ENCODE data around the gene STK33. TPM values are rescaled to one million over a fixed set of nuclear protein-coding genes. Genes with fewer than 3 reads are reported as not detected.

Gene STK33
- total and polyA plus RNA-seq, 2 donors (not counting 1 experiment from before 2014, with no cell fraction given): 1.7 to 3.3 TPM

- no peaks in the 10 kb centered on the region for H4K20me1 ChIP-seq (ENCODE audit: control insufficient read depth, extremely low read depth, insufficient read depth, low read length)
- H3K27ac ChIP-seq (ENCODE audit: insufficient read depth, low read length): no peak overlapping the region
- H3K9me3 ChIP-seq (ENCODE audit: control insufficient read depth, insufficient read depth, low read depth, low read length): no peaks in the 10 kb centered on the region
- peaks cover 2% of the 10 kb centered on the region for H3K36me3 ChIP-seq (ENCODE audit: control insufficient read depth, insufficient read depth, low read length)
- no peaks in the 10 kb centered on the region for H3K4me1 ChIP-seq (ENCODE audit: control insufficient read depth, extremely low read depth, insufficient read depth, low read length)
- H3K9ac ChIP-seq (ENCODE audit: insufficient read depth, low read length): no peak overlapping the region
- DNase-seq (ENCODE audit: low read depth in 2 of 2): no peak
- no peaks in the 10 kb centered on the region for H3K27me3 ChIP-seq (ENCODE audit: control insufficient read depth, insufficient read depth, low read length)
- no peak overlapping the region for H3K4me2 ChIP-seq (ENCODE audit: extremely low read depth, insufficient read depth, low read length)
- H2AFZ ChIP-seq (ENCODE audit: low read length): no peak overlapping the region
- TF ChIP-seq CTCF (conservative IDR thresholded peaks at IDR 0.05 in 1 of 2, IDR thresholded peaks at IDR 0.05 in 1 of 2; ENCODE audit: low read depth in 1 of 2, low read length in 2 of 2) (no peak), EZH2 (IDR thresholded peaks at IDR 0.05; ENCODE audit: low read length, missing control alignments) (no peak)
- no peaks in the 10 kb centered on the region for H3K79me2 ChIP-seq (ENCODE audit: control insufficient read depth, insufficient read depth, low read length)
- H3K4me3 ChIP-seq (replicated peaks in 1 of 4; ENCODE audit: control extremely low read depth in 1 of 4, insufficient read depth in 1 of 4, low read depth in 3 of 4, low read length in 4 of 4): no peak overlapping the region
Observed at GRCh38 chr11:8624698-8625097, 30.7 kb upstream of the STK33 start.

GRCh38 chr11:8621147-8621546 lies 27.1 kb upstream of the STK33 start:
- no peaks in the 10 kb centered on the region for H3K79me2 ChIP-seq (ENCODE audit: control insufficient read depth, insufficient read depth, low read length)
- TF ChIP-seq CTCF (conservative IDR thresholded peaks at IDR 0.05 in 1 of 2, IDR thresholded peaks at IDR 0.05 in 1 of 2; ENCODE audit: low read depth in 1 of 2, low read length in 2 of 2) (no peak), EZH2 (IDR thresholded peaks at IDR 0.05; ENCODE audit: low read length, missing control alignments) (no peak)
- H3K9ac ChIP-seq (ENCODE audit: insufficient read depth, low read length): no peak overlapping the region
- no peak overlapping the region for H3K27ac ChIP-seq (ENCODE audit: insufficient read depth, low read length)
- no peaks in the 10 kb centered on the region for H4K20me1 ChIP-seq (ENCODE audit: control insufficient read depth, extremely low read depth, insufficient read depth, low read length)
- H3K4me3 ChIP-seq (replicated peaks in 1 of 4; ENCODE audit: control extremely low read depth in 1 of 4, insufficient read depth in 1 of 4, low read depth in 3 of 4, low read length in 4 of 4): no peak overlapping the region
- H3K27me3 ChIP-seq (ENCODE audit: control insufficient read depth, insufficient read depth, low read length): no peaks in the 10 kb centered on the region
- H3K36me3 ChIP-seq (ENCODE audit: control insufficient read depth, insufficient read depth, low read length): peaks cover 2% of the 10 kb centered on the region
- no peak for DNase-seq (ENCODE audit: low read depth in 2 of 2)
- no peak overlapping the region for H3K4me2 ChIP-seq (ENCODE audit: extremely low read depth, insufficient read depth, low read length)
- no peak overlapping the region for H2AFZ ChIP-seq (ENCODE audit: low read length)
- H3K4me1 ChIP-seq (ENCODE audit: control insufficient read depth, extremely low read depth, insufficient read depth, low read length): no peaks in the 10 kb centered on the region
- H3K9me3 ChIP-seq (ENCODE audit: control insufficient read depth, insufficient read depth, low read depth, low read length): no peaks in the 10 kb centered on the region

GRCh38 chr11:8617063-8617462 lies 23.0 kb upstream of the STK33 start:
- no peak for DNase-seq (ENCODE audit: low read depth in 2 of 2)
- Histone ChIP-seq H3K4me1 (ENCODE audit: control insufficient read depth, extremely low read depth, insufficient read depth, low read length) (no peaks in the 10 kb centered on the region), H3K36me3 (ENCODE audit: control insufficient read depth, insufficient read depth, low read length) (no peaks in the 10 kb centered on the region), H3K4me2 (ENCODE audit: extremely low read depth, insufficient read depth, low read length) (no peak overlapping the region), H2AFZ (ENCODE audit: low read length) (no peak overlapping the region), H3K27ac (ENCODE audit: insufficient read depth, low read length) (no peak overlapping the region), H3K9me3 (ENCODE audit: control insufficient read depth, insufficient read depth, low read depth, low read length) (no peaks in the 10 kb centered on the region), H3K4me3 (replicated peaks in 1 of 4; ENCODE audit: control extremely low read depth in 1 of 4, insufficient read depth in 1 of 4, low read depth in 3 of 4, low read length in 4 of 4) (no peak overlapping the region), H3K79me2 (ENCODE audit: control insufficient read depth, insufficient read depth, low read length) (no peaks in the 10 kb centered on the region), H3K9ac (ENCODE audit: insufficient read depth, low read length) (no peak overlapping the region), H3K27me3 (ENCODE audit: control insufficient read depth, insufficient read depth, low read length) (no peaks in the 10 kb centered on the region), H4K20me1 (ENCODE audit: control insufficient read depth, extremely low read depth, insufficient read depth, low read length) (no peaks in the 10 kb centered on the region)
- TF ChIP-seq EZH2 (IDR thresholded peaks at IDR 0.05; ENCODE audit: low read length, missing control alignments) (no peak), CTCF (conservative IDR thresholded peaks at IDR 0.05 in 1 of 2, IDR thresholded peaks at IDR 0.05 in 1 of 2; ENCODE audit: low read depth in 1 of 2, low read length in 2 of 2) (no peak)
